Upper lobe of left lung (tissue), 4 donors: ENCODE data around the gene ATF7.

Source experiments
- CTCF ChIP-seq, 6 experiments: fragments of 450-650 bp in 4 of 6; fragments of 200-600 bp in 2 of 6; sonication (generic) in 2 of 6; IDR thresholded peaks; one replicate each; pipeline ENCODE4 v1.5.1; 2016 to 2019; ENCODE audit warnings: antibody characterized with exemption in 6 of 6
- EP300 ChIP-seq, 4 donors: sonication (generic); formaldehyde crosslinking; IDR thresholded peaks; one replicate each; pipeline ENCODE4 v1.5.1; 2017; ENCODE audit warnings: antibody characterized with exemption in 4 of 4, control low read depth in 2 of 4
- POLR2A ChIP-seq, 4 donors: fragments of 450-650 bp; IDR thresholded peaks; one replicate each; pipeline ENCODE4 v1.5.1; 2016 to 2017; ENCODE audit warnings: antibody characterized with exemption in 4 of 4, mild to moderate bottlenecking in 2 of 4
- POLR2AphosphoS5 ChIP-seq, 2 donors: sonication (generic); formaldehyde crosslinking; IDR thresholded peaks; one replicate each; pipeline ENCODE4 v1.5.1; 2017; ENCODE audit warnings: antibody characterized with exemption in 2 of 2

GRCh38 chr12:53670308-53670707, 44.1 kb upstream of the ATF7 start:
- TF ChIP-seq CTCF (IDR thresholded peaks at IDR 0.05) = no peak
- TF ChIP-seq POLR2A (IDR thresholded peaks at IDR 0.05) = no peak
- TF ChIP-seq POLR2AphosphoS5 (IDR thresholded peaks at IDR 0.05) = no peak
- no peak for TF ChIP-seq EP300 (IDR thresholded peaks at IDR 0.05)
